ENCODE results near the gene PDCL2. TPM values are rescaled to one million over a fixed set of nuclear protein-coding genes. Genes with fewer than 3 reads are reported as not detected.

The PDCL2 gene
- total RNA-seq, 2 donors from 2014 or later: not detected

- no peak overlapping the region for H3K4me3 ChIP-seq
- no peak overlapping the region for H3K27ac ChIP-seq
- H3K36me3 ChIP-seq: no peaks in the 10 kb centered on the region
- no peak for TF ChIP-seq CTCF (IDR thresholded peaks at IDR 0.05)
- H3K9me3 ChIP-seq: no peaks in the 10 kb centered on the region
- no peaks in the 10 kb centered on the region for H3K4me1 ChIP-seq
- DNase-seq (ENCODE audit: low spot score): no peak
- H3K27me3 ChIP-seq: no peaks in the 10 kb centered on the region
These were observed 74.4 kb downstream of the PDCL2 start for GRCh38 chr4:55517526-55518229.

GRCh38 chr4:55512922-55513571, 79.0 kb downstream of the PDCL2 start:
- DNase-seq (ENCODE audit: low spot score): no peak
- no peak for TF ChIP-seq CTCF (IDR thresholded peaks at IDR 0.05)
- no peaks in the 10 kb centered on the region for H3K27me3 ChIP-seq
- no peaks in the 10 kb centered on the region for H3K36me3 ChIP-seq
- H3K4me1 ChIP-seq: no peaks in the 10 kb centered on the region
- H3K9me3 ChIP-seq: no peaks in the 10 kb centered on the region
- H3K27ac ChIP-seq: no peak overlapping the region
- no peak overlapping the region for H3K4me3 ChIP-seq

- Histone ChIP-seq H3K9me3 (no peaks in the 10 kb centered on the region), H3K4me3 (no peak overlapping the region), H3K36me3 (no peaks in the 10 kb centered on the region), H3K27ac (no peak overlapping the region), H3K4me1 (peaks cover 0 to 6% of the 10 kb centered on the region in 2 donors), H3K27me3 (no peaks in the 10 kb centered on the region)
- DNase-seq (ENCODE audit: low spot score): no peak
- no peak for TF ChIP-seq CTCF (IDR thresholded peaks at IDR 0.05)
These were observed 80.0 kb downstream of the PDCL2 start for GRCh38 chr4:55512077-55512476.

- Histone ChIP-seq H3K4me3 (no peak overlapping the region), H3K27ac (no peak overlapping the region), H3K27me3 (no peaks in the 10 kb centered on the region), H3K4me1 (peaks cover 0 to 6% of the 10 kb centered on the region in 2 donors), H3K36me3 (no peaks in the 10 kb centered on the region), H3K9me3 (no peaks in the 10 kb centered on the region)
- no peak for DNase-seq (ENCODE audit: low spot score)
- TF ChIP-seq CTCF (IDR thresholded peaks at IDR 0.05): no peak
These were observed 81.4 kb downstream of the PDCL2 start for GRCh38 chr4:55510685-55511084.

GRCh38 chr4:55509266-55509665, 82.8 kb downstream of the PDCL2 start:
- no peak for TF ChIP-seq CTCF (IDR thresholded peaks at IDR 0.05)
- Histone ChIP-seq H3K27me3 (no peaks in the 10 kb centered on the region), H3K4me3 (no peak overlapping the region), H3K4me1 (peaks cover 0 to 6% of the 10 kb centered on the region in 2 donors), H3K9me3 (no peaks in the 10 kb centered on the region), H3K27ac (no peak overlapping the region), H3K36me3 (no peaks in the 10 kb centered on the region)
- no peak for DNase-seq (ENCODE audit: low spot score)
